H9 (cell line): Measurements from ENCODE around the gene TMEM126A. TPM values are rescaled to one million over a fixed set of nuclear protein-coding genes. Genes with fewer than 3 reads are reported as not detected.
"Not testable (repeated sequence)": the region's sequence is repeated elsewhere in the genome, so short reads cannot be mapped to it uniquely, and the experiment has no call there.

Experiments
- DNase-seq: peaks from one replicate; pipeline ENCODE4 v3.0.0-alpha.2; 2017
- H2AFZ ChIP-seq: one replicate; pipeline ENCODE4 v1.6.1; 2013; ENCODE audit warnings: mild to moderate bottlenecking, low read length, control low read depth, moderate library complexity
- H2AK5ac ChIP-seq: 2 replicates; pipeline ENCODE4 v1.6.1; 2013; ENCODE audit warnings: low read length, control low read depth, mixed read lengths; ENCODE audit not compliant: insufficient read length
- H2BK120ac ChIP-seq: one replicate; pipeline ENCODE4 v1.6.1; 2013; ENCODE audit warnings: low read depth, mild to moderate bottlenecking, low read length, control low read depth, inconsistent platforms; ENCODE audit not compliant: poor library complexity, severe bottlenecking
- H2BK12ac ChIP-seq: 2 replicates; pipeline ENCODE4 v1.6.1; 2013; ENCODE audit warnings: low read length, control low read depth, mixed read lengths, low read depth; ENCODE audit not compliant: insufficient read length
- H2BK15ac ChIP-seq: 2 replicates; pipeline ENCODE4 v1.6.1; 2013; ENCODE audit warnings: low read depth, low read length, control low read depth
- H2BK20ac ChIP-seq: one replicate; pipeline ENCODE4 v1.6.1; 2013; ENCODE audit warnings: low read depth, mild to moderate bottlenecking, low read length, control low read depth, inconsistent platforms; ENCODE audit not compliant: poor library complexity, severe bottlenecking
- H2BK5ac ChIP-seq: 2 replicates; pipeline ENCODE4 v1.6.1; 2013; ENCODE audit warnings: low read length, control low read depth, mixed read lengths; ENCODE audit not compliant: insufficient read length
- H3K14ac ChIP-seq: 2 replicates; pipeline ENCODE4 v1.6.1; 2013; ENCODE audit warnings: low read length, control low read depth; ENCODE audit not compliant: insufficient read depth
- H3K18ac ChIP-seq: 2 replicates; pipeline ENCODE4 v1.6.1; 2013; ENCODE audit warnings: low read depth, mild to moderate bottlenecking, mixed read lengths, low read length, control low read depth; ENCODE audit not compliant: insufficient read length
- H3K23ac ChIP-seq: 2 replicates; pipeline ENCODE4 v1.6.1; 2013; ENCODE audit warnings: low read length, control low read depth, mixed read lengths, low read depth; ENCODE audit not compliant: insufficient read length
- H3K23me2 ChIP-seq: 2 replicates; pipeline ENCODE4 v1.6.1; 2013; ENCODE audit warnings: low read depth, mild to moderate bottlenecking, mixed read lengths, low read length, control low read depth; ENCODE audit not compliant: insufficient read length, poor library complexity, severe bottlenecking
- H3K27ac ChIP-seq: 2 replicates; pipeline ENCODE4 v1.5.1; 2013; ENCODE audit warnings: low read length, control low read depth, mixed read lengths, low read depth; ENCODE audit not compliant: insufficient read length
- H3K27me3 ChIP-seq: 2 replicates; pipeline ENCODE4 v1.6.1; 2013; ENCODE audit warnings: low read length, control low read depth, inconsistent platforms; ENCODE audit not compliant: insufficient read depth
- H3K4ac ChIP-seq: 2 replicates; pipeline ENCODE4 v1.6.1; 2013; ENCODE audit warnings: low read depth, mild to moderate bottlenecking, control low read depth, inconsistent platforms, low read length, moderate library complexity
- H3K4me1 ChIP-seq: 2 replicates; pipeline ENCODE4 v1.6.1; 2013; ENCODE audit warnings: low read length, control low read depth, inconsistent platforms; ENCODE audit not compliant: insufficient read depth
- H3K4me2 ChIP-seq: 2 replicates; pipeline ENCODE4 v1.6.1; 2013; ENCODE audit warnings: low read length, control low read depth, mixed read lengths; ENCODE audit not compliant: insufficient read length, insufficient read depth
- H3K56ac ChIP-seq: 2 replicates; pipeline ENCODE4 v1.6.1; 2013; ENCODE audit warnings: low read depth, mild to moderate bottlenecking, mixed read lengths, low read length, control low read depth; ENCODE audit not compliant: insufficient read length
- H3K79me1 ChIP-seq: 2 replicates; pipeline ENCODE4 v1.6.1; 2013; ENCODE audit warnings: low read depth, mild to moderate bottlenecking, moderate library complexity, low read length, control low read depth, inconsistent platforms; ENCODE audit not compliant: insufficient read depth, poor library complexity, severe bottlenecking
- H3K79me2 ChIP-seq: 2 replicates; pipeline ENCODE4 v1.6.1; 2013; ENCODE audit warnings: low read length, control low read depth, inconsistent platforms; ENCODE audit not compliant: insufficient read depth
- H3K9ac ChIP-seq: 2 replicates; pipeline ENCODE4 v1.6.1; 2013; ENCODE audit warnings: low read length, control low read depth, mixed read lengths; ENCODE audit not compliant: insufficient read length; ENCODE audit errors: extremely low read depth
- H3K9me3 ChIP-seq: one replicate; pipeline ENCODE4 v1.6.1; 2013; ENCODE audit warnings: low read depth, low read length, inconsistent platforms; ENCODE audit not compliant: control insufficient read depth
- H3T11ph ChIP-seq: one replicate; pipeline ENCODE4 v1.6.1; 2013; ENCODE audit warnings: mild to moderate bottlenecking, low read length, control low read depth, inconsistent platforms
- H4K20me1 ChIP-seq: one replicate; pipeline ENCODE4 v1.6.1; 2013; ENCODE audit not compliant: control insufficient read depth, insufficient read length, insufficient read depth
- H4K5ac ChIP-seq: 2 replicates; pipeline ENCODE4 v1.6.1; 2013; ENCODE audit warnings: low read depth, mild to moderate bottlenecking, mixed read lengths, low read length, control low read depth; ENCODE audit not compliant: insufficient read length
- H4K8ac ChIP-seq: replicated peaks from 2 replicates; pipeline ENCODE4 v1.6.1; 2013; ENCODE audit warnings: low read length, control low read depth, mixed read lengths, low read depth; ENCODE audit not compliant: insufficient read length
- H4K91ac ChIP-seq: 2 replicates; pipeline ENCODE4 v1.6.1; 2013; ENCODE audit warnings: low read depth, mild to moderate bottlenecking, moderate library complexity, mixed read lengths, low read length, control low read depth; ENCODE audit not compliant: insufficient read length
- H3K27ac Mint-ChIP-seq, 3 experiments: 2 replicates in 2 of 3; 3 replicates in 1 of 3; pipeline ENCODE4 v1.8.0; 2020 to 2021; ENCODE audit warnings: mixed read lengths in 3 of 3, mild to moderate bottlenecking in 1 of 3, moderate library complexity in 1 of 3
- H3K27me3 Mint-ChIP-seq: 2 replicates; pipeline ENCODE4 v1.8.0; 2021; ENCODE audit warnings: low read depth, mild to moderate bottlenecking, moderate library complexity, mixed read lengths
- H3K36me3 Mint-ChIP-seq, 3 experiments: 2 replicates in 2 of 3; 3 replicates in 1 of 3; pipeline ENCODE4 v1.8.0; 2020 to 2021; ENCODE audit warnings: low read depth in 3 of 3, mixed read lengths in 3 of 3; ENCODE audit not compliant: insufficient read depth in 1 of 3
- H3K4me1 Mint-ChIP-seq, 2 experiments: 2 replicates each; pipeline ENCODE4 v1.8.0; 2020; ENCODE audit warnings: mixed read lengths in 2 of 2
- H3K4me3 Mint-ChIP-seq, 2 experiments: 2 replicates in 1 of 2; 3 replicates in 1 of 2; pipeline ENCODE4 v1.8.0; 2020 to 2021; ENCODE audit warnings: mild to moderate bottlenecking in 2 of 2, mixed read lengths in 2 of 2, moderate library complexity in 1 of 2
- H3K9me3 Mint-ChIP-seq, 2 experiments: 2 replicates in 1 of 2; 3 replicates in 1 of 2; pipeline ENCODE4 v1.8.0; 2020; ENCODE audit warnings: mild to moderate bottlenecking in 2 of 2, mixed read lengths in 2 of 2, moderate library complexity in 1 of 2
- CTCF ChIP-seq: fragments of 200-600 bp; sonication (generic); conservative IDR thresholded peaks from 3 replicates; pipeline ENCODE4 v1.8.0; 2021; ENCODE audit warnings: antibody characterized with exemption, mild to moderate bottlenecking
- WGBS: extraction: QIAGEN DNeasy Blood & Tissue Kit; methylation state at CpG from one replicate; pipeline ENCODE4 v1.1.7; 2013; ENCODE audit warnings: missing lambda C conversion rate, low lambda C conversion rate, mixed read lengths; ENCODE audit not compliant: insufficient read length; ENCODE audit errors: extremely low coverage; 5-methylcytosine and 5-hydroxymethylcytosine counted together
- total RNA-seq: library from RNA; stranded (reverse); gene quantifications from 2 replicates; pipeline ENCODE4 v1.2.1, GENCODE V29; 2021

Gene TMEM126A
- total RNA-seq, 1 experiment from 2014 or later = 28.0 TPM

- Histone ChIP-seq H3K23ac (no peak overlapping the region), H3K23me2 (no peaks in the 10 kb centered on the region), H3K4ac (no peak overlapping the region), H2BK12ac (no peak overlapping the region), H3K56ac (no peak overlapping the region), H3K9me3 (no peaks in the 10 kb centered on the region), H3T11ph (no peak overlapping the region), H3K14ac (no peak overlapping the region), H2BK5ac (no peak overlapping the region), H2BK15ac (no peak overlapping the region), H2AFZ (no peak overlapping the region), H4K5ac (no peak overlapping the region), H3K9ac (no peak overlapping the region), H2BK20ac (no peak overlapping the region), H3K4me1 (no peaks in the 10 kb centered on the region; the same call in 1 of the 2 replicates), H3K27ac (no peak overlapping the region), H3K79me1 (no peaks in the 10 kb centered on the region), H3K79me2 (no peaks in the 10 kb centered on the region), H3K18ac (no peak overlapping the region), H2AK5ac (no peak overlapping the region), H2BK120ac (no peak overlapping the region), H4K8ac (no peak overlapping the region), H3K27me3 (no peaks in the 10 kb centered on the region), H3K4me2 (no peak overlapping the region), H4K20me1 (no peaks in the 10 kb centered on the region), H4K91ac (no peak overlapping the region)
- Mint-ChIP-seq H3K4me1 (peaks cover 16 to 26% of the 10 kb centered on the region in 2 experiments), H3K27me3 (no peaks in the 10 kb centered on the region), H3K9me3 (no peaks in the 10 kb centered on the region), H3K27ac (peak overlapping the region in 1 of 3 experiments; percentile 15; a peak in 1 of 7 replicates), H3K4me3 (no peak overlapping the region), H3K36me3 (peaks cover 5 to 21% (median 18%) of the 10 kb centered on the region in 3 experiments; a peak in 6 of 7 replicates)
- TF ChIP-seq CTCF = no peak
- WGBS = no CpG with 5 or more reads among the region's 3 CpGs
- DNase-seq = no peak
Observed at GRCh38 chr11:85652786-85653447, 5.2 kb downstream of the TMEM126A start.

GRCh38 chr11:85654343-85654742 is 6.6 kb downstream of the TMEM126A start:
- not testable (repeated sequence) for H3K9me3 ChIP-seq, H3K27me3 Mint-ChIP-seq, H2BK20ac ChIP-seq, H2BK120ac ChIP-seq, H3K79me1 ChIP-seq, H2BK5ac ChIP-seq, H2AK5ac ChIP-seq, H4K8ac ChIP-seq, H3K23ac ChIP-seq, H2BK12ac ChIP-seq, H3K56ac ChIP-seq, H2BK15ac ChIP-seq, H4K20me1 ChIP-seq, DNase-seq, H3K9ac ChIP-seq, H2AFZ ChIP-seq, H3K4me1 ChIP-seq, H3K27ac ChIP-seq, H3K18ac ChIP-seq, H3K23me2 ChIP-seq, H3K4me3 Mint-ChIP-seq, H3K79me2 ChIP-seq, H3K4ac ChIP-seq, H4K91ac ChIP-seq, H3K4me2 ChIP-seq, H4K5ac ChIP-seq, H3K27ac Mint-ChIP-seq, H3K9me3 Mint-ChIP-seq, H3K14ac ChIP-seq, H3T11ph ChIP-seq, H3K27me3 ChIP-seq
- no CpG with 5 or more reads among the region's 4 CpGs for WGBS
- peaks cover 10 to 33% (median 33%) of the 10 kb centered on the region in 3 experiments; a peak in 6 of 7 replicates for H3K36me3 Mint-ChIP-seq
- peaks cover 8 to 20% of the 10 kb centered on the region in 2 experiments for H3K4me1 Mint-ChIP-seq
